Limb (tissue), 2 donors: ENCODE data around the gene SLC9A2.

Source experiments
- DNase-seq, 2 donors: peaks; one replicate each; pipeline ENCODE4 v3.0.0-alpha.2; 2016; ENCODE audit errors: extremely low spot score in 2 of 2

SLC9A2 gene

GRCh38 chr2:102618452-102619413 is 620 bp upstream of the SLC9A2 start:
- no peak for DNase-seq

DNA sequence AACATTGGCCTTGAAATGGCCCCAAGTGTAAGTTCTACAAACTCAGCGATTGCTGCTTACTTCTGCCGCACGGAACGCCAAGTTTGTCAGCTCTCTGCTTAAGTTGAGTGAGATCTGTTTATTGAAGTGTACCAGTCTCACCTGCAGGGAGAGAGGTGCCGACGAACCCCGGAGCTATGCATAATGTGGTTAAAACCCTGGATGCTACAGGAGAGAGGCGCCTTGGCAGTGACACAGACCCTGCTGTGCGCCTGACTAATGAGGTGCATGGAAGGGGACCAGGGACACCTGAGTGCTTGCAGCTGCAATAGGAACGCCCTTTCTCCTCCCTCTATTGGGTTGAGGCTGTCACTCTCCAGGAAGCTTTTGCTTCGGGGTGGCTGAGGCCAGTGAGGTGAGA is 979 bp downstream of the SLC9A2 start:
- DNase-seq, result no peak

DNA sequence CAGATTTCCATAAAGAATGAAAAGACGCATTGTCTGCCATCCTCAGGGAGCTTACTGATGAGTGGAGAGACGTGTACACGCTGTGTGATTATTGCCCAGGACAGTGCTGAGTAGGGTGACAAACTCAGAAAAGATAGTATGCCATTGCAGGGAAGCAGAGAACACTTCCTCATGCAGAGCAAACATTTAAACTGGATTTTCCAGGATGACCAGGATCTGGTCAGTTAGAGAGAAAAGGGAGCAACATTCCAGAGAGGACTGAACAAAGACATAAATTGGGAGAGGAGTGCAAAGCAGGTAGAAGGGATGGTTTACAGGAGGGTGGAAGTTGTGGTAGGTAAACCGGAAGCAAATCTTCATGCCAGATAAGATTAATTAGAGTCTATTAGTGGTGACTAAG is 2.3 kb downstream of the SLC9A2 start:
- DNase-seq, result no peak

- no peak for DNase-seq
These were observed 3.3 kb downstream of the SLC9A2 start for GRCh38 chr2:102622646-102623045.

DNA sequence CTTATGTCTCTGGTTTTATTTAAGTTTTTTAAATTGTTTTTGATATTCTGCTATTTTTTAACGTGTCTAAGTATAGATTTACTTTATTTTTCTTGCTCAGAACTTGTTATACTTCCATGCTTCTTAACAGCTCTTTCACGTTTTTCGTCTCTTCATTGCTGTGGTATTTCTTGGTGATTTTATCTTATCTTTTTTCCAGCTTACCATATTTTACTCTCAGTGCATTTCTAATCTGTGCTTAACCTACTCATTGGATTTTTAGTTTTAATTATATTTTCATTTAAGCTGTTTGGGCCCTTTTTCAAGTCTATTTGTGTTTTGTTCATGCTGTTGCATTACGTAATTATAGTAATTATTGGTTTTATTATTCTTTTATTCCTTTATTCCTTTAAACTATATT is 11.1 kb downstream of the SLC9A2 start:
- DNase-seq, result no peak

GRCh38 chr2:102632380-102633175 is 13.2 kb downstream of the SLC9A2 start:
- DNase-seq, result no peak

DNA sequence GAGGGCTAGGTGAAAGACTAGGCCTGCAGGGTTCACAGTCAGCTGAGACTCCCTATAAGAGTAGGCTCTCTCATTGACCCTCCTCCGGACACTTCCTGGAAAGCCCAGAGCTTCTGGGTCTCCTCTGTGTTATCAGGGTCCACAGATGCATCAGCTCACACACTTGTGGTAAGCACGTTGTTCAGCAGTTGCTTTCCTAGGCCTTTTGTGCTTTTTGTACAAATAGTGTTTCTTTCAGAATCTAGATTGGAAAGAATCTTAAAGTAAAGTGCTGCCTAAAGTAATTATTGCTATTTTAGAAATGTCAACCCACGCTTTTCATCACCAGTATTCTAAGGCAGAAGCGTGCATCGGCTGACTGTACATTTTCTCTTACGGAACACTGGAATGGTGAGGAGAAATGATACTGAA is 15.5 kb downstream of the SLC9A2 start:
- DNase-seq, result no peak

- DNase-seq, result no peak
These were observed 16.0 kb downstream of the SLC9A2 start for GRCh38 chr2:102635317-102635716.

GRCh38 chr2:102636283-102636907 is 17.0 kb downstream of the SLC9A2 start:
- DNase-seq, result no peak

- no peak for DNase-seq
These were observed 18.0 kb downstream of the SLC9A2 start for GRCh38 chr2:102637358-102637757.

GRCh38 chr2:102639429-102639828 is 20.1 kb downstream of the SLC9A2 start:
- DNase-seq, result no peak

DNA sequence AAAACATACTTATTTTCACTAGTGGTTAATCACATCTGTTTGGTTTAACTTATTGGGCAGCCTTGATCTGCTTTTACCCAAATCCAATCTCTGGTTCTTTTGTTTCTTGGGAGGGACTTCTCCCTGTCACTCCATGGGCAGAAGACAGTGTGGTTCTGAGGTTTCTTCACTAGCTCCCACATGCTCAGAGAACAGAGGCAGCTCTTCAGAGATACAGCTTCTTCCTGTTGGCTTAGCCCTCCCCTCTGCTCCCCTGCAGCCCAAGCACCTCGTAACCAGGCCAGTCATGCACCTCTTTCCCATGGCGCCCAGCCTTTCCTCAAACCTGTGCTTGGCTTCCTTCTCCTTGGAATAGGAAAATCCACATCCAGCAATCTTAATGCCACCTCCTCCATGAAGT is 32.8 kb downstream of the SLC9A2 start:
- no peak for DNase-seq

- DNase-seq, result no peak
These were observed 38.4 kb downstream of the SLC9A2 start for GRCh38 chr2:102657770-102658169.

DNA sequence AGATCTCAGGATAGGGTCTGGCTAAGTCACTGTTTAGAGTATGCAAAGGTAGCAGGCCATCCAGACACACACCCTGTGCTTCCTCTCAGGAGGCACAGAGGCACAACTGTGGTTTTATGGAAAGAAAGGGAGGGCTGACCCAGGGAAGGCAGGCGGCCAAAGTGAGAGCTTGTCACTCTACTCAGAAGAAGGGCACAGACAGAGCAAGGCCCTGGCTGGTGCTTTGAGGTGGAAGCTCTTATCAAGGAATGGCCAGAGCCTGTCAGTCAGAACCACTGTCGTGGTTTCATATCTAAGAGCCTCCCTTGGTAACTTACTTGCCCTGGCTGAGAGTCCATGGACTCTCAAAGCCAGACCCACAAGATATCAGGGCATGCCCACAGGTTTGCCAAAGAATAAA is 40.7 kb downstream of the SLC9A2 start:
- no peak for DNase-seq

GRCh38 chr2:102660574-102660973 is 41.2 kb downstream of the SLC9A2 start:
- no peak for DNase-seq

DNA sequence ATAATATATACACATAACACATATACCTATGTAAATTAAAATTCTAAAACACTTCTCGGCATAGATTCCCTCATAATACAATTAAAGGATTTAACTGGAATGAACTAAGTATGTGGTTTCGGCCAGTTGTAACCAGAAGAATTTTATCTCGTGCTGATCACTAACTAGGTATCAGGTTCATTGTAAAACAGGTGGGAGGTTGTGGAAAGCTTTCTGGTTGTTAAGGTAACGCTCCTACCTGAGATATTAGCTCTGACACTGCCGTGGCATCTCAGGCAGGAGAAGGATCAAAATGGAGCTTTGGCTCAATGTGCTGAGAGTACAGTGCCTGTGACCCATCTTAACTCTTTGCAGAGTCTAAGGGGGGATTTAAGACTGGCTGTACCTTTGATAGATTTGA is 42.5 kb downstream of the SLC9A2 start:
- DNase-seq, result no peak

GRCh38 chr2:102662833-102663232 is 43.5 kb downstream of the SLC9A2 start:
- DNase-seq, result no peak

DNA sequence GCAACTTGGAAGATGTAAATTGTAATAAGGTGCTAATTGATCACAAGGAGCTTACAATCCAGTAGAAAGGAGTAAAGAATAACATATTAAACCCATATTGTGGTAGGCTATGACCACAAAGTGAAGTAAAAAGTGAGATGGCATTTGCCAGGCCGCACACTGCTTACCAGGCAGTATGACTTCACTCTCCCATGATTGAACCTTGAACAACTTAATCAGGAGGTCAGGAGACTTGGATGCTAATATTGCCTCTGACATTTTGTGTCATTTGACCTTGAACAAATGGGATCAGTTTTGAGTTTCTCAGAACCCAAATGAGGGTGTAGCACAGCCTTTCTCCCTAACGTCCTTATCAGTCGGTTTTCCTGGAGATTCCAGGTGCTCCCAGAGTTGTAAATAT is 44.0 kb downstream of the SLC9A2 start:
- no peak for DNase-seq

DNA sequence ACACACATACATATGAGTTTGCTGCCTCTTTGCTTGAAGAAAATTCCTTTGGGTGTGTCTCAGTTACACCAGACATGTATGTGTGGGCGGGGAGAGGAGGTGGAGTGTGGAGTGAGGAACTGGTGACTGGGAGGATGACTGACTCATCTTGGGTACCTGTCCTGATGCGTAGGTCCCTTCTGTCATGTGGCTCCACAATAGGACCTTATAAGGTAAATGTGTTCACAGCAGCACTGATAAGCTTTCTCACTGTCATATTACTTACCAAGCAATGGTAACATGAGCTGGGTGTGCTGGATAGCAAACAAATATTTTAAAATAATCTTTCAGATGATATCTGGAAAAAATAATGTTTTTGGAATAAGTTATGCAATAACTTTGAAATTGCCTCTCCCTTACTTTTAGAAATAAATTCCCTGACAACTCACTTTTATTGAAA is 45.1 kb downstream of the SLC9A2 start:
- DNase-seq, result no peak

DNA sequence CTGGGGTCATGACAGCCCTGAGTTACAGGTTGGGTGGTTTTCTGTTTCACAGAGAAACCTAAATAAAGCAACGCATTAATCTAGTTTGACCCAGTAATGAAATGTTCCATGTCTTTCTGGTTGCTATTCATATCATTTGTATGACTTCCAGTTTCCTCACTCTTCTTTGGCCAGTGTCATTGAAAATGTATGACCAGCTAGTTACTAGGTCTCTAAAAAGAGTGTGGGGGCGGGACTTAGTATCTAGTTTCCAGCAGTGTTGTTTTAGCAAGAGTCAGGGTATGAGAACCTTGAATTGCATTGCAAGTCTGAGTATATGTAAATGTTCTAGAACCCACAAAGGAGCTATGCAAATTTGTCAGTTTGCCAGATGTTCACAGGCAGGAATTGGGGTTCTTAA is 47.7 kb downstream of the SLC9A2 start:
- DNase-seq, result no peak

- no peak for DNase-seq
These were observed 48.8 kb downstream of the SLC9A2 start for GRCh38 chr2:102668171-102668570.

- no peak for DNase-seq
These were observed 50.0 kb downstream of the SLC9A2 start for GRCh38 chr2:102669401-102669800.
